ENCODE data around the gene FGF5.

FGF5 gene

GRCh38 chr4:80335226-80335553, 68.7 kb downstream of the FGF5 start:
- Histone ChIP-seq H2AK5ac (ENCODE audit: low read length, severe bottlenecking) (no peak overlapping the region), H3K27ac (ENCODE audit: low read length, poor library complexity, severe bottlenecking) (no peak overlapping the region), H3K27me3 (ENCODE audit: control insufficient read depth in 1 of 2, insufficient read depth in 1 of 2, low read length in 2 of 2) (no peaks in the 10 kb centered on the region), H3K4me3 (ENCODE audit: insufficient read depth in 1 of 2, low read depth in 1 of 2, low read length in 2 of 2) (peak overlapping the region in 1 of 2 experiments; percentile 93), H3K18ac (ENCODE audit: low read depth in 1 of 2, low read length in 2 of 2) (no peak overlapping the region), H3K79me1 (replicated peaks; ENCODE audit: low read length, poor library complexity, severe bottlenecking) (no peaks in the 10 kb centered on the region), H4K8ac (ENCODE audit: low read length) (no peak overlapping the region), H3K4me2 (ENCODE audit: low read length, poor library complexity, severe bottlenecking) (peak overlapping the region; percentile 92), H3K23ac (ENCODE audit: low read length in 2 of 2) (no peak overlapping the region), H3K9ac (ENCODE audit: low read length) (peak overlapping the region; percentile 70), H3K4ac (ENCODE audit: low read depth in 1 of 2, low read length in 2 of 2) (no peak overlapping the region), H3K4me1 (ENCODE audit: control insufficient read depth, insufficient read depth, low read depth, low read length) (peaks cover 4% of the 10 kb centered on the region), H2AFZ (ENCODE audit: low read depth, low read length) (peak overlapping the region; percentile 49), H3K14ac (ENCODE audit: low read length in 2 of 2) (no peak overlapping the region), H3K9me3 (ENCODE audit: control insufficient read depth, low read length) (no peaks in the 10 kb centered on the region), H2BK120ac (ENCODE audit: low read depth, low read length) (no peak overlapping the region), H3K36me3 (ENCODE audit: control insufficient read depth in 1 of 2, insufficient read depth in 2 of 2, low read depth in 1 of 2, low read length in 2 of 2) (no peaks in the 10 kb centered on the region), H2BK15ac (ENCODE audit: low read depth, poor library complexity, severe bottlenecking) (no peak overlapping the region), H2BK12ac (ENCODE audit: low read length in 2 of 2) (no peak overlapping the region), H4K91ac (ENCODE audit: low read length) (no peak overlapping the region), H2BK5ac (ENCODE audit: low read depth, low read length, poor library complexity, severe bottlenecking) (no peak overlapping the region)
- 12% methylated on average over 3 of the region's 3 CpGs for WGBS
- DNase-seq: no peak

GRCh38 chr4:80335554-80336358, 69.3 kb downstream of the FGF5 start, which contains the start of gene CFAP299:
Gene CFAP299, plus strand, starts transcription at chr4:80335730.
- DNase-seq: peak; percentile 91
- Histone ChIP-seq H3K14ac (ENCODE audit: low read length in 2 of 2) (no peak within 1 kb of the TSS), H2BK120ac (ENCODE audit: low read depth, low read length) (no peak within 1 kb of the TSS), H4K8ac (ENCODE audit: low read length) (no peak within 1 kb of the TSS), H3K4me3 (ENCODE audit: insufficient read depth in 1 of 2, low read depth in 1 of 2, low read length in 2 of 2) (peak within 1 kb of the TSS; percentile 69 to 93), H3K4ac (ENCODE audit: low read depth in 1 of 2, low read length in 2 of 2) (no peak within 1 kb of the TSS), H2BK15ac (ENCODE audit: low read depth, poor library complexity, severe bottlenecking) (no peak within 1 kb of the TSS), H3K79me1 (replicated peaks; ENCODE audit: low read length, poor library complexity, severe bottlenecking) (no peaks in the 10 kb centered on the region), H2BK5ac (ENCODE audit: low read depth, low read length, poor library complexity, severe bottlenecking) (no peak within 1 kb of the TSS), H3K4me1 (ENCODE audit: control insufficient read depth, insufficient read depth, low read depth, low read length) (peaks cover 4% of the 10 kb centered on the region), H3K27me3 (ENCODE audit: control insufficient read depth in 1 of 2, insufficient read depth in 1 of 2, low read length in 2 of 2) (no peaks in the 10 kb centered on the region), H3K9me3 (ENCODE audit: control insufficient read depth, low read length) (no peaks in the 10 kb centered on the region), H3K9ac (ENCODE audit: low read length) (peak within 1 kb of the TSS; percentile 70), H3K4me2 (ENCODE audit: low read length, poor library complexity, severe bottlenecking) (peak within 1 kb of the TSS; percentile 92), H3K18ac (ENCODE audit: low read depth in 1 of 2, low read length in 2 of 2) (no peak within 1 kb of the TSS), H2AFZ (ENCODE audit: low read depth, low read length) (peak within 1 kb of the TSS; percentile 55), H3K36me3 (ENCODE audit: control insufficient read depth in 1 of 2, insufficient read depth in 2 of 2, low read depth in 1 of 2, low read length in 2 of 2) (no peaks in the 10 kb centered on the region), H2BK12ac (ENCODE audit: low read length in 2 of 2) (no peak within 1 kb of the TSS), H2AK5ac (ENCODE audit: low read length, severe bottlenecking) (no peak within 1 kb of the TSS), H3K23ac (ENCODE audit: low read length in 2 of 2) (no peak within 1 kb of the TSS), H4K91ac (ENCODE audit: low read length) (no peak within 1 kb of the TSS), H3K27ac (ENCODE audit: low read length, poor library complexity, severe bottlenecking) (no peak within 1 kb of the TSS)
- WGBS: under 1% methylated on average over 33 of the region's 49 CpGs

GRCh38 chr4:80336582-80336981, 70.1 kb downstream of the FGF5 start:
- Histone ChIP-seq H3K79me1 (replicated peaks; ENCODE audit: low read length, poor library complexity, severe bottlenecking) (no peaks in the 10 kb centered on the region), H2AFZ (ENCODE audit: low read depth, low read length) (no peak overlapping the region), H2BK12ac (ENCODE audit: low read length in 2 of 2) (no peak overlapping the region), H2AK5ac (ENCODE audit: low read length, severe bottlenecking) (no peak overlapping the region), H3K27me3 (ENCODE audit: control insufficient read depth in 1 of 2, insufficient read depth in 1 of 2, low read length in 2 of 2) (no peaks in the 10 kb centered on the region), H3K9me3 (ENCODE audit: control insufficient read depth, low read length) (peaks cover under 1% of the 10 kb centered on the region), H4K8ac (ENCODE audit: low read length) (no peak overlapping the region), H3K23ac (ENCODE audit: low read length in 2 of 2) (no peak overlapping the region), H3K9ac (ENCODE audit: low read length) (peak overlapping the region; percentile 70), H2BK15ac (ENCODE audit: low read depth, poor library complexity, severe bottlenecking) (no peak overlapping the region), H2BK5ac (ENCODE audit: low read depth, low read length, poor library complexity, severe bottlenecking) (no peak overlapping the region), H3K27ac (ENCODE audit: low read length, poor library complexity, severe bottlenecking) (no peak overlapping the region), H3K36me3 (ENCODE audit: control insufficient read depth in 1 of 2, insufficient read depth in 2 of 2, low read depth in 1 of 2, low read length in 2 of 2) (no peaks in the 10 kb centered on the region), H3K18ac (ENCODE audit: low read depth in 1 of 2, low read length in 2 of 2) (no peak overlapping the region), H3K4ac (ENCODE audit: low read depth in 1 of 2, low read length in 2 of 2) (no peak overlapping the region), H3K4me3 (ENCODE audit: insufficient read depth in 1 of 2, low read depth in 1 of 2, low read length in 2 of 2) (peak overlapping the region in 1 of 2 experiments; percentile 93), H4K91ac (ENCODE audit: low read length) (no peak overlapping the region), H2BK120ac (ENCODE audit: low read depth, low read length) (no peak overlapping the region), H3K4me1 (ENCODE audit: control insufficient read depth, insufficient read depth, low read depth, low read length) (peaks cover 4% of the 10 kb centered on the region), H3K4me2 (ENCODE audit: low read length, poor library complexity, severe bottlenecking) (peak overlapping the region; percentile 31), H3K14ac (ENCODE audit: low read length in 2 of 2) (no peak overlapping the region)
- 39% methylated on average over 10 of the region's 10 CpGs for WGBS
- DNase-seq: peak; percentile 16

GRCh38 chr4:80340036-80340435, 73.6 kb downstream of the FGF5 start:
- Histone ChIP-seq H3K4ac (ENCODE audit: low read depth in 1 of 2, low read length in 2 of 2) (no peak overlapping the region), H2BK15ac (ENCODE audit: low read depth, poor library complexity, severe bottlenecking) (no peak overlapping the region), H3K14ac (ENCODE audit: low read length in 2 of 2) (no peak overlapping the region), H3K18ac (ENCODE audit: low read depth in 1 of 2, low read length in 2 of 2) (no peak overlapping the region), H4K8ac (ENCODE audit: low read length) (no peak overlapping the region), H2BK120ac (ENCODE audit: low read depth, low read length) (no peak overlapping the region), H2AFZ (ENCODE audit: low read depth, low read length) (no peak overlapping the region), H3K23ac (ENCODE audit: low read length in 2 of 2) (no peak overlapping the region), H3K36me3 (ENCODE audit: control insufficient read depth in 1 of 2, insufficient read depth in 2 of 2, low read depth in 1 of 2, low read length in 2 of 2) (no peaks in the 10 kb centered on the region), H2AK5ac (ENCODE audit: low read length, severe bottlenecking) (no peak overlapping the region), H2BK12ac (ENCODE audit: low read length in 2 of 2) (no peak overlapping the region), H3K4me2 (ENCODE audit: low read length, poor library complexity, severe bottlenecking) (no peak overlapping the region), H3K9ac (ENCODE audit: low read length) (no peak overlapping the region), H4K91ac (ENCODE audit: low read length) (no peak overlapping the region), H3K27ac (ENCODE audit: low read length, poor library complexity, severe bottlenecking) (no peak overlapping the region), H3K4me1 (ENCODE audit: control insufficient read depth, insufficient read depth, low read depth, low read length) (peaks cover 4% of the 10 kb centered on the region), H2BK5ac (ENCODE audit: low read depth, low read length, poor library complexity, severe bottlenecking) (no peak overlapping the region), H3K9me3 (ENCODE audit: control insufficient read depth, low read length) (peaks cover 17% of the 10 kb centered on the region), H3K79me1 (replicated peaks; ENCODE audit: low read length, poor library complexity, severe bottlenecking) (no peaks in the 10 kb centered on the region), H3K4me3 (ENCODE audit: insufficient read depth in 1 of 2, low read depth in 1 of 2, low read length in 2 of 2) (no peak overlapping the region), H3K27me3 (ENCODE audit: control insufficient read depth in 1 of 2, insufficient read depth in 1 of 2, low read length in 2 of 2) (no peaks in the 10 kb centered on the region)
- WGBS: 55% methylated on average over 2 of the region's 2 CpGs
- peak; percentile 12 for DNase-seq

Measured in mesenchymal stem cell (in vitro differentiated cells and primary cell).